HG03095 (cell line): ENCODE measurements around the gene CLCA2.
A peak's percentile ranks its signal among the peaks of the same experiment; 100 is the strongest.

Source experiments
- ATAC-seq: cut with Tn5 transposase; IDR thresholded peaks from one replicate; pipeline ENCODE4 v1.9.1; 2021; ENCODE audit warnings: moderate library complexity; ENCODE audit not compliant: unreplicated experiment

The CLCA2 gene

DNA sequence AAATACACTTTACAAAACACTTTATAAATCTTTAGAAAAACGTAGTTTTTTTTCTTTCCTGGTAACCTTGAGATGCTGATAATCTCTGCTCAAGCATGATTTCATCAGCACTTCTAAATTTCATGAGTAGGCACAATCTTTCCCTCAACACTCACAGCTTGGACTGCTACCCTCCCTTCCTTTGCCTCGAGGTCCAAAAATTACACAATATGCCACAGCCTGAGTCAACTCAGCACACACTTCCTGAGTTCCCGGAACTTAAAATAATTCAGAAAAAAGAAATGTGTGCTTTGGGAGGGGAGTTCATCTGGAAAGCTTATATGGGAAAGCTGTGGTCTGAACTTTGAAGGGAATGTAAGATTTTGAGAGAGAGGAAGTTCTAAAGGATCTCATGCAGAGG lies 5.9 kb downstream of the CLCA2 start:
- no peak for ATAC-seq

DNA sequence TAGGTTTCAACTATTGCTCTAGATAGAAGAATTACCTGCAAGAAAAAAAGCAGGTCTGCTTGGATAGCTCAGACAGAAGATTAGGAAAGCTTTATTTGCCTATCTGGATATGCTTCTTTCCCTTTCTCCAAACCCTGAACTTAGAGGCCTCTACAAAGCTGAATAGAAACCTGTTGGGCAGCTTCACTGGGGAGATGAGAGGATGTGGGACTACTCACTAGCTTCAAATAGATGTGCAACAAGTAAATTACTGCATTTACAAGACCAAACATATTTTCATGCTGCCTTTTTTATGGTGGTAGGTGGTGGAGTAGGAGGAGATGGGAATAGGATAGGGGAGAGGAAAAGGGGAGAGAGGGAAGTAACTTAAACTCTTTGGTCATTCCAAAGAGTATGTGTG lies 6.4 kb downstream of the CLCA2 start:
- ATAC-seq: no peak

DNA sequence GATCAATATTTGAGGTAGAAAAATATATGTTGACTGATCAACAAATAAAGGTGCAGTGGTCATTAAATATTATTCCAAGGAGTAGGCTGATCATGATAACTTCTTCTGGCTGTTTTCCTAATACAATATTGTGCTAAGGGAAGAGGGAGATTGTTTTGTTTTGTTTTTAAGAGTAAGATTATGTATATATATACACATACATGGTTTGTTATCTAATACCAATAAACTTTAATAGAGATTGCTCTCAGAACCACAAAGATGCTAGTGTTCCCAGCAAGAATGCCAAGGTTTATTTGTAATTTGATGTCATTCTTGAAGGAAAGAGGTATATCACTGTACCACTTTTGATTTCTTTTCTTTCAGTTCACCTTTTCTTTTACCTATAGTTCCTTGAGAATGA lies 10.1 kb downstream of the CLCA2 start:
- no peak for ATAC-seq

DNA sequence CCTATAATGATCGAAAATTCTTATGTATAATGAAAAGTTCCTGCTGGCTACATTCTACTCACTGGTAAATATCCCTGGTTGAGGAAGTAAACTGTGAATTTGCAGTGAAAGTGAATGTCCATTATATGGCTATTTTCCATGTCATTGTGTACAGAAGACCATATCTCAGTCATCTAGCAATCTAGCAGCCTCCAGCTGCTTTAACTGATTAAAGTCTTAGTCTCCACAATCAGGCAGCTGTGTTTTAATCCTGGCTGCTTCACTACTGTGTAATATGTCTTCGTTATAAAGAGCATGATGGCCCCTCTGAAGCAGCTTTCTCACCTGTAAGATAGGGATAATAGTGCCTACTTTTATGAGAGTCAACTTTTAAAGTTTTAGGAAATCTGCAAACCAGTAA lies 11.4 kb downstream of the CLCA2 start:
- ATAC-seq: no peak

DNA sequence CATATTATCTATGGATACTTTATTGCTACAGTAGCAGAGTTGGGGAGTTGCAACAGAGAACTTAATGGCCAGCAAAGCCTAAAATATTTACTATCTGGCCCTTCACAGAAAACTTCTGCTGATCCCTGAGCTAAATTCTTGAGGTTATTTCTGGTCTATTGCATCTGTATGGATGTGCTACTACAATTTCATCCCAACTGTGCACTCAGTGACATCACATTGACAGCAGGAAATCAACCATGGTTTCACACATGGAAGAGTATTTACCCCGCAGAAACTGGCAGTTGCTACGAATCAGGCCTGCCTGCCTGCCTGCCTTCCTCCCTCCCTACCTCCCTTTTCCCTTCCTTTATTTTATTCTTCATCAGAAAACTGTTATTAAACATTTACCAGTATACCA lies 12.1 kb downstream of the CLCA2 start:
- ATAC-seq: no peak

DNA sequence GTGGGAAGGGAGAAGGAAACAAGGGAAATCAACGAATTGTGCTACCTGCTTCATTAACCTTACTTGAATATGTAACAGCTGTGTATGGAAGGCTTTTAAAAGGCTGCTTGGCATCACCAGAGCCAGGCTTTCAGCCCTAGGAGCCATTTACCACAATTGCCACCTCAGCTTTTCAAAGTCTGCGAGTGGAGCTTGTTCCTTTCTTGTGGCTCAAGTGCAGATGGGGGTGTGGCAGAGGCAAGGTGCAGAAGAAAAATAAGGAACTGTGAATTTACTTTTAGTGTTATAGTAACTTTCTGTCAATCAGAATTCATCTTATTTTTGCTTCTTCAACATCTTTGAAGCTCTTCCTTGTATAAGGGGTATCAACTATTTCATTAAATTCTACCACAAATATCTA lies 17.6 kb downstream of the CLCA2 start:
- no peak for ATAC-seq

DNA sequence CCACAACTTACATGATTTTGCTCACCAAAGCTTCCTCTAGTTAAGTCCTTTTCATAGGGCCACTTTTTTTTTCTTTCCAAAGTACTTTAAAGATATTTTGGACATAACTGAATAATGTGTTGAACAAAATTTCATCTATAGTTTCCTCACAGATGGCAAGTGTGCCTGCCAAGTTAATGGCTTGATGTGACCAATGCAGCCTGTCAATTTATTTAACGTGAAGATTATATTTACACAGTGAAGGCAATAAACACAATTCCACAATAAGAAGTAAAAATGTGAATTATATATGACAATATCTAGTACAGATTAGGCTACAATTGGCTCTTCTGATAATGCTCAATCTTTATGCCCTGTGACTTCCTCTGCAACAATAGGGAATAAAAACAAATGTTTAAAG lies 18.0 kb downstream of the CLCA2 start:
- no peak for ATAC-seq

DNA sequence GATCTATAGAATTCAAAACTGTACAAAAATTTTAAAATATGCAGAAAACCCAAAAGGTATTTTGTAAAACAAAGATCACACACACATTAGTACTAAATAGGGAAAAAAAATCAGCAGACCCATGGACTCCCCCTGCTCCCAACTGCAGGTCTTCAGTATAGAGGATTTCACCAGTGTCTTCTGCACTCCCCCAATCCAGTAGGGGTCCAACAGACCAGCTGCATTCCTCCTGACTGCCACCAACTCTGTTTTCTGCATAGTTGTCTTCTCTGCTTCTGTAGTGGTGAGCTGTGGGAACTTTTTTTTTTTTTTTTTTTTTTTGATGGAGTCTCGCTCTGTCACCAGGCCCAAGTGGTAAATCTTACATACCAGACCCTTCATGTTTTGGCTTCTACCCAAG lies 21.9 kb downstream of the CLCA2 start:
- ATAC-seq: no peak

DNA sequence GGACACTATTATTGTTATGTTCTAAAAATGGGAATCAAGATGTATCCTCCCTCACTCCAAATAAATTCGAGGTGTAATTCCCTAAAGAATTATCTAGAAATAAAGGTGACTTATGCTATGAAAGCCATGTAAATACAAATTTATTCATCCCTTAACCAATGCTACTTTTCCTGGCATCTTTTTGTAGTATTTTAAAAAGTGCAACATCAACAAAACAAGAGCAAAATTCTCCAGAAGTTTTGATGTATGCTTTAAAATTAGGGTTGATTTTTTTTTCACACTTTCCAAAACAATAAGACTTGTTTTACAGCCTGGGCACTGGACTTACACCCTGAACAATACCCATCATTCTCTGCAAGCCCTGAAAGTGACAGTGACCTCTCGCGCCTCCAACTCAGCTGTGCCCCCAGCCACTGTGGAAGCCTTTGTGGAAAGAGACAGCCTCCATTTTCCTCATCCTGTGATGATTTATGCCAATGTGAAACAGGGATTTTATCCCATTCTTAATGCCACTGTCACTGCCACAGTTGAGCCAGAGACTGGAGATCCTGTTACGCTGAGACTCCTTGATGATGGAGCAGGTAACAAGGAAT lies 23.3 kb downstream of the CLCA2 start:
- ATAC-seq: no peak

DNA sequence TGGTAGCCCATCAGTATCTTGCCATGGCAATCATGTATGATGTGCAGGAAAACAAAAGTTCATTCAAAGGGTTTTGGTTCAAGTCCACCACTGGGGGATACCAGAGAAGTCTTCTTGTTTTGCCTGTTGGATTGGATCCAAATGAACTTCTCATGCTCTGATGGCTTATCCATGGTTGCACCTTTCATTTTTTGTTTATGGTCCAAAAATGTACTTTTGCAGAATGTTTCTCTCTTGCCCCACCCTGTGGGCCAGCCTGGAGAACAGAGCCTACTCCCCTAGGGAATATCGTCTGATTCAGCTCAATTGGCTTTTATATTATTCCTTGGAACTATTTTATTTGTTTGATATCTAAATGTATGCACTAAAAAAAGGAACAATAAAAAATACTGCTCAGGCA lies 24.7 kb downstream of the CLCA2 start:
- no peak for ATAC-seq

DNA sequence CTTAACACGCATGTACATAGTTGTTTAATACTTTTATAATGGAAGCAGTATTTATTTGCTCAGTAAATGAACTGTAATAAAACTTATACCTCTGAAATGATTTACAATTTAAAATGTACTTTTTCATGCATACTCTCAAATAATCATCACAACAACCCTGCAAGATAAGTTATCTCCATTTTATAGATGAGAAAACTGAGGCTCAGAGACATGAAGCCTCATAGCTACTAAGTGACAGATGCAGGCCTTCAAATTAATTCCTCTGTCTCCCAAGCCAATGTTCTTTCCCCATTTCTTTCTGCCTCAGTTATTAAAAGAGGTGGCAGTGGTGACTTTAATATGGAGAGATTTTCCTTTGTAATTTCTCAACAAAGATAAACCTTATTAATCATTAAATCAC lies 25.1 kb downstream of the CLCA2 start:
- no peak for ATAC-seq

DNA sequence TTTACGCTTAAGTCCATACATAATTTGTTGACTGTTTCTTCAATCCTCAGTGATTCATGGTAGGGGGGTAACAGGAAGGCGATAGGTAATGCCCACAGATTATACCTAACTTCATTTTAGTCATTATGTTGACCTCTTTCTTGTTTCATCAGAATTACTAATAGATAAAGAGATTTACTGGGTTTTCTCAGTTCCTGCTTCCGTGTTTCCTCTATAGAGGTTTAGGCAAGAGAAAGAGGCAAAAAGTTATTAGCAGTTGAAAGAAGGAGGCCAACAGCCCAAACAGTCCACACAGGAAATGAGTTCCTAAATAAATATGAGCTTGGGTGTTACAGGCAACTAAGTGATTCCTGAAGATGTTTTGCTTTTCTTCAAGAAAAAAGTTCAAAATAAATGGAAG lies 26.9 kb downstream of the CLCA2 start:
- no peak for ATAC-seq

DNA sequence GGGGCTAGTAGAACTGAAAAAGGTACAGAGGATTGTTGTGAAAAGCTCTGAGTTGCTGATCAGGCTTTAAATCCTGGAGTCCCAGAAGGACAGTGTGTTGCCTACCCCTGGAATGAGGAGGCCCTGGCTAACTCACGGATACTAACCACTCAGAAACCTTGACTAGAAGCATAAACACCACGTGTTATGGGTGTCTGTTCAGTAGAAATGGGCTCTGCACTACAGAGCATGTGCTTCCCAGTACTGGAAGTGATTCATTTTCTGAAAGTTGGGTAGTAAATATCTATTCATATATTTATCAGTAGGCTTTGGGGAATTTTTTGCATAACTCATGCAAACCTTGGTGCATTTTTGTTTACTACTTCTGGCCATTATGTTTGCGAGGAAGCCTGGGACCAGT lies 29.7 kb downstream of the CLCA2 start:
- peak; percentile 59 for ATAC-seq

DNA sequence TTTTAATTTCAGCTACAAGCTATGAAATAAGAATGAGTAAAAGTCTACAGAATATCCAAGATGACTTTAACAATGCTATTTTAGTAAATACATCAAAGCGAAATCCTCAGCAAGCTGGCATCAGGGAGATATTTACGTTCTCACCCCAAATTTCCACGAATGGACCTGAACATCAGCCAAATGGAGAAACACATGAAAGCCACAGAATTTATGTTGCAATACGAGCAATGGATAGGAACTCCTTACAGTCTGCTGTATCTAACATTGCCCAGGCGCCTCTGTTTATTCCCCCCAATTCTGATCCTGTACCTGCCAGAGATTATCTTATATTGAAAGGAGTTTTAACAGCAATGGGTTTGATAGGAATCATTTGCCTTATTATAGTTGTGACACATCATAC lies 31.1 kb downstream of the CLCA2 start:
- no peak for ATAC-seq

DNA sequence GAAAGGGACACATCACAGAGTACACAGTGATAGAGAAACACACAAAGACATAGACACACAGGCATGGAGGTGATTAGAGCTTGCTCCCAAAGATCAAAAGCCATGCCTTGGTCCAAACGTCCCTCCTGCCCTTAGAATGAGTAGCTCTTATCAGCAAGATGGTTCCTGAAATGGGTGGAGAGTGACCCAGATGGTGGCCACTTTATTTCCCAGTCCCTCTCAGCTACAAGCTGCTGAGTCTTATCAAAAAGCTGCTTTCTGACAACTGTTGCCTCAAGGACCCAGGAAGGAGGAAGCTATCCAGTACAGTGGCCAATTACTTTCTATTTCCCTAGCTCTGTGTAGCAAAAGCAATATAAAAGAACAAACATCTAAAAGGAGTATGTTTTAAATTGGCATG lies 37.0 kb downstream of the CLCA2 start:
- ATAC-seq: no peak

DNA sequence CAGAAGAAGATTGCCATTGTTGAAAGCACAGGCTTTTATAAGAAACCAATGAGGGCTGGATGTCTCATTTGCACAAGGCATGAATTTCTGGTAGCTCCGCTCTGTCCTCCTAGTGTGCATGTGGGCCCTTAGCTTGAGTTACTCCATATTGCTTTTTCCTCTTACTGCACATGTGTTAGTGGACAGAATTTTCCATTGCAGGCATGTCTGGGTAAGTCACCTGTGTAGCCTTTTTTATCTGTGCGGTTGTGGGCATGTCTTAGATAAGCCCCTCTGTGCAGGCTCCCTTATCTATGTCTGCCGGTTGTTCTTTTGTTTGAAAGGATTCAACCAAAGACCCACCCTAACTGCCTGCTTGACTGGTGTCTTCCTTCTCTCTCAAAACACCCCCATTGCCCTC lies 37.5 kb downstream of the CLCA2 start:
- ATAC-seq: no peak

DNA sequence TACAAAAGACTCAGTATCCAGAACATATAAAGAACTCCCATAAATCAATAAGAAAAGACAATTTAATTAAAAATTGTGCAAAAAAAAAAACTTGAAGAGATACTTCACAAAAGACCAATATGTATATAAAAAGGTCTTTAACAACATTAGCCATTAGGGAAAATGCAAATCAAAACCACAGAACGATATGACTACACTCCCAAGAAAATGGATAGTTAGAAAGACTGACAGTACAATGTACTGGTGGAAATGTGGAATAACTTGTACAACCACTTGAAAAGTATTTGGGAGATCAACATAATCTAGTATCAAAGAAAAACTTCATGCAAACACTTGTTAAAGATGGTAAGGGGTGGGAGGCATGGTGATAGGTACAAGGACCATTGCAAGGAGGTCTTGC lies 40.8 kb downstream of the CLCA2 start:
- ATAC-seq: no peak

DNA sequence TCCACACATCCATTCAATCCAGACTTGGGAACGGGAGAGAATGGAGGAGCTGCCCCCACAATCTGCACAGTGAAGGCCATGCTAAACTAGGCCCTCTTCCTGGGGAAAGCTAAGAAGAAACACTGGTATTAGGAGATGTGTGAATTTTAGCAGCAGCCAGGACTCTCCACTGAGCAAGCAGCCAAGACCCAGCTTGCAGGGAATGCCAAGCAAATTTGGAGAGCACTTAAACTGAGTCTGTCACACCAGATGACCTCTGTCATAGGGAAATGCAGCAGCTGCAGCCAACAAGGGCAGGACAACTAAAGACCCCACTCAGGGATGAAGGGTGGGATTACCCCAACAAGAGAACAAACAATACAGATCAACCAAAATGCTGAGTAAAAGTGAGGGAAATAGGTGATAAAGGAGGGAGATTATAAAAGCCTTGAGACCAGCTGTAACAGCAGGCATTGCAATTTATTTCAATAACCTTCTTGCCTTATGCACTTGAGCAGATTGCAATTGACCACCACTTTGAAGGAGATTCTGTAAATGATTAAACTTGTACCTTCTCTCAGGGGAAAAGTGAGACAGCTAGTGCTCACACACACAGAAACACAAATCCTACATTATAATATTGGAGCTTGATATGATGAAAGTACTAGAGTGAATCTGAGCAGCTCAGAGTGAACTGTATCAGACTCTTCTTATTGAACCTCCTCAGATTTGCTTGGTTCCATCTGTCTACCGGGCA lies 42.3 kb downstream of the CLCA2 start:
- no peak for ATAC-seq

DNA sequence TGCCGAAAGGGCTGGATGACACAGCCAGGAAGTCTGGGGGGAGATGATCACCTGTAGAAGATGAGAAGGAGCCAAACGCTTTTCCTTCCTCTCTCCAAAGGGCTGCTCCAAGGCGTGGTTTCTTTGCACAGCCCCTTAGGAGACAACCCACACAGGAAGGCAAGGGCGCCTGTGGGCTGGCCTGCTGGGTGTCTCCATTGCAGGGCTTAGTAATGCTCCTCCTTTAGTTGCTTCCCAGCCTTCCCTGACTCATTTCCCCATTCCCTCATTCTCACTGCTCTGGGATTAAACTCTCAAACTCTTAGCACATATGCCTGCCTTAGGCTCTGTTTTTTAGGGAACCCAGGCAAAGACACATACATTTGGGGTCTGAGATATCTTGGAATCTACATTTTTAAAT lies 43.0 kb downstream of the CLCA2 start:
- ATAC-seq: no peak

DNA sequence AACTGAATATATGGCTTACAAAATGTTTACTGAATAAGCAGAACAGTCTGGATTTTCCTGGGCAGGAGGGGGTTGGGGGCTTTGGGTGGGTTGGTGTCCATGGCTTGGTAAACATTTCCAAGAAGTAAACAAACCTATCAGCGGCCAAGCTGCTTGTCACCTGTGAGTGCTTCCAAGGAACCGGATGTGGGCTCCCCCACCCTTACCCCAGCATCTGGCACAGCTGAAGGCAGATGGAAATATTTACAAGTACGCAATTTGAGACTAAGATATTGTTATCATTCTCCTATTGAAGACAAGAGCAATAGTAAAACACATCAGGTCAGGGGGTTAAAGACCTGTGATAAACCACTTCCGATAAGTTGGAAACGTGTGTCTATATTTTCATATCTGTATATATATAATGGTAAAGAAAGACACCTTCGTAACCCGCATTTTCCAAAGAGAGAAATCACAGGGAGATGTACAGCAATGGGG lies 44.6 kb downstream of the CLCA2 start, which contains the start of gene CLCA1:
Gene CLCA1, plus strand, starts transcription at position 427 of the 477 bp plus-strand sequence. Its CDS starts 45 bp downstream, at position 472.
- no peak for ATAC-seq

DNA sequence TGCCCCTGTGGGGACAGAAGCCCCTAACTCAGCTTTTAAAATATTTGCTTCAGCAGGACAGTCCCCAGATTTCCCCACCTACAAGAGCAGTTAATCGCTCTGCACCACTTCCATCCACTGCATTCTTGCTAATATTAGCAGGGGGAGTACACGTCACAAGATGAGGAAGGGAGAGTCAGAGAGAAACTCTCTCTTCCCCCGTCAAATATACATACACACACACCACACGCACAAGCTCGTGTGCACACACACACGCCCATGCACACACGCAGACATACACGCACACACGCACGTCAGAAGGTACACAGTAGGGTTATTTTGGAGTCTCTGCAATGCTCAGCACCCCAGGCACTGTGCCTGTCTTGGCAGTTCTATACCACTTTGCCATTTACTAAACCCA lies 46.9 kb downstream of the CLCA2 start:
- ATAC-seq: peak; percentile 72

DNA sequence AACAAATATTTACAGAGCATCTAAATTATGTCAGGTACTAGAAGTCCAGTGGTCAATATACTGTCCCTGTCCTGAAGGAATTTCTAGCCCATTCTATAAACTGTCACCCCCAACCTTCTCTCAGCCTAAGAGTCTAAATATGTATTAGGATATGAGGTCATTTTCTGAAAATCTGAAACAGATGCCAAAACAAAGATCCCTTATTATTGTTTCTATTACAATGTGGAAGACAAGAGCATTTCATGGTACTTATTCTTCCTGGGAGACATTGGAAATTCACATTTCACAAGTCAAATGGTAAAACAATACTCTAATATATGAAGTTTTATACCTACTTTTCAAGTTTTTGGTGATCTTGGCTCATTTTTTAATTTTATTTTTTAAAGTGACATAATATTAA lies 47.3 kb downstream of the CLCA2 start:
- peak; percentile 16 for ATAC-seq

DNA sequence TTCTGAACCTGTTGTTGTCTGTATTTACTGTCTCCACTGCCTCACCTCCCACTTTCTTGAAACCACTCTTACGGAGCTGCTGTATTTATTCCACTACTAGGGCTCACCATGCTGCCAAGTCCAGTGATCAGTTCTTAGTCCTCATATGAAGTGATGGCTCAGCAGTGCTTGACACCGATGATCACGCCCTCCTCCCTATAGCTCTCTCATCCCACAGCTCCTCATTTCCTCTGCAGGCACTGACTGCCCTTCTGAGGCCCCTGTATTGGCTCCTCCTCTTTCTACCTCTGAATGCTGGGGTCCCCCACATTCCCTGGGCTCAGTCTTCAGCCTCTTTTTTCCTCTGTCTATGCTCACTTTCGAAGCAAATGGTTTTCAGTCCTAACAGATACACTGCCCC lies 48.2 kb downstream of the CLCA2 start:
- no peak for ATAC-seq
